Esophagus muscularis mucosa (tissue), 4 donors: ENCODE data around the gene GATA2.

Source experiments
- EP300 ChIP-seq: sonication (generic); formaldehyde crosslinking; IDR thresholded peaks from one replicate; pipeline ENCODE4 v1.6.1; 2017; ENCODE audit warnings: antibody characterized with exemption
- POLR2A ChIP-seq: fragments of 450-650 bp; IDR thresholded peaks from one replicate; pipeline ENCODE4 v1.6.1; 2017; ENCODE audit warnings: antibody characterized with exemption, moderate library complexity, mild to moderate bottlenecking, low read depth
- POLR2AphosphoS5 ChIP-seq, 2 donors: sonication (generic); formaldehyde crosslinking; IDR thresholded peaks; one replicate each; pipeline ENCODE4 v1.6.1; 2017; ENCODE audit warnings: antibody characterized with exemption in 2 of 2
- TF ChIP-seq, protein P1 (sequence below), 3 experiments: fragments of 200-600 bp in 2 of 3; fragments of 450-650 bp in 1 of 3; sonication (generic) in 2 of 3; IDR thresholded peaks; one replicate each; pipeline ENCODE4 v1.5.1; 2017 to 2019; ENCODE audit warnings: antibody characterized with exemption in 3 of 3, mild to moderate bottlenecking in 2 of 3, moderate library complexity in 1 of 3

DNA sequence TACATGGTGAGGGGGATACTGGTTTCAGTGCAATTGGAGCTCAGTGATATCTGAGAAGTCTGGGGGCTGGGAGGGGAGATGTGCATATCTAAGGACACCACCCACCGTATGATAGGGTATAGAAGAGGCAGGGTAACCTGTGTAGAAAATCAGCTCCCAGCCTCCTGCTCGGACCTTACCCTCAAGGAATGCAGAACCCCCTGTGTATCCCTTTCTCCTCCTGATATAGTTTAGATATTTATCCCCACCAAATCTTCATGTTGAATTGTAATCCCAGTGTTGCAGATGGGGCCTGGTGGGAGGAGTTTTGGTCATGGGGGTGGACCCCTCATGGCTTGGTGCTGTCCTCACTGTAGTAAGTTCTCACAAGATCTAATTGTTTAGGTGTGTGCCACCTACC, 48.2 kb upstream of the GATA2 start:
- TF ChIP-seq, protein P1, sequence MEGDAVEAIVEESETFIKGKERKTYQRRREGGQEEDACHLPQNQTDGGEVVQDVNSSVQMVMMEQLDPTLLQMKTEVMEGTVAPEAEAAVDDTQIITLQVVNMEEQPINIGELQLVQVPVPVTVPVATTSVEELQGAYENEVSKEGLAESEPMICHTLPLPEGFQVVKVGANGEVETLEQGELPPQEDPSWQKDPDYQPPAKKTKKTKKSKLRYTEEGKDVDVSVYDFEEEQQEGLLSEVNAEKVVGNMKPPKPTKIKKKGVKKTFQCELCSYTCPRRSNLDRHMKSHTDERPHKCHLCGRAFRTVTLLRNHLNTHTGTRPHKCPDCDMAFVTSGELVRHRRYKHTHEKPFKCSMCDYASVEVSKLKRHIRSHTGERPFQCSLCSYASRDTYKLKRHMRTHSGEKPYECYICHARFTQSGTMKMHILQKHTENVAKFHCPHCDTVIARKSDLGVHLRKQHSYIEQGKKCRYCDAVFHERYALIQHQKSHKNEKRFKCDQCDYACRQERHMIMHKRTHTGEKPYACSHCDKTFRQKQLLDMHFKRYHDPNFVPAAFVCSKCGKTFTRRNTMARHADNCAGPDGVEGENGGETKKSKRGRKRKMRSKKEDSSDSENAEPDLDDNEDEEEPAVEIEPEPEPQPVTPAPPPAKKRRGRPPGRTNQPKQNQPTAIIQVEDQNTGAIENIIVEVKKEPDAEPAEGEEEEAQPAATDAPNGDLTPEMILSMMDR (IDR thresholded peaks at IDR 0.05) = no peak
- TF ChIP-seq POLR2A = no peak
- TF ChIP-seq POLR2AphosphoS5 (IDR thresholded peaks at IDR 0.05) = no peak
- no peak for TF ChIP-seq EP300
